AG09319 (cell line): ENCODE data around the gene MAPKAP1.

ENCODE experiments used
- DNase-seq: peaks from one replicate; pipeline ENCODE4 v3.0.0-alpha.2; 2010; ENCODE audit warnings: low read depth; ENCODE audit errors: extremely low read depth
- CTCF ChIP-seq: IDR thresholded peaks from 2 replicates; pipeline ENCODE4 v1.5.1; 2011; ENCODE audit warnings: low read depth, mild to moderate bottlenecking, inconsistent platforms, low read length, moderate library complexity

MAPKAP1 gene

GRCh38 chr9:125517577-125517976 lies 189.4 kb downstream of the MAPKAP1 start:
- DNase-seq: no peak
- no peak for TF ChIP-seq CTCF

GRCh38 chr9:125515983-125516940 lies 190.7 kb downstream of the MAPKAP1 start:
- no peak for TF ChIP-seq CTCF

GRCh38 chr9:125515281-125515680 lies 191.7 kb downstream of the MAPKAP1 start:
- DNase-seq: no peak
- TF ChIP-seq CTCF: no peak

More at GRCh38 chr9:125515983-125516940, 190.7 kb downstream of the MAPKAP1 start:
- DNase-seq: no peak

GRCh38 chr9:125514468-125514867 lies 192.5 kb downstream of the MAPKAP1 start:
- TF ChIP-seq CTCF: no peak
- no peak for DNase-seq

- no peak for TF ChIP-seq CTCF
- DNase-seq: no peak
Measured at GRCh38 chr9:125513668-125514413, 193.2 kb downstream of the MAPKAP1 start.

- no peak for DNase-seq
- no peak for TF ChIP-seq CTCF
Measured at GRCh38 chr9:125513303-125513667, 193.7 kb downstream of the MAPKAP1 start.
